Measurements from ENCODE around the gene POLQ.

POLQ gene

GRCh38 chr3:121418182-121418581, 127.6 kb downstream of the POLQ start:
- TF ChIP-seq POLR2AphosphoS5 (IDR thresholded peaks at IDR 0.05; ENCODE audit: low read depth, low read length) (no peak), REST (IDR thresholded peaks at IDR 0.05; ENCODE audit: insufficient read depth in 1 of 2, low read depth in 2 of 2, low read length in 2 of 2) (no peak), SIN3A (IDR thresholded peaks at IDR 0.05; ENCODE audit: borderline replicate concordance, insufficient read depth, low read length) (no peak), TAF1 (IDR thresholded peaks at IDR 0.05; ENCODE audit: borderline replicate concordance, insufficient read depth, low read length) (no peak), FOXP2 (optimal IDR thresholded peaks at IDR 0.05; ENCODE audit: borderline replicate concordance, extremely low read depth, extremely low read length, insufficient read depth) (no peak)

- TF ChIP-seq TAF1 (IDR thresholded peaks at IDR 0.05; ENCODE audit: borderline replicate concordance, insufficient read depth, low read length) (no peak), FOXP2 (optimal IDR thresholded peaks at IDR 0.05; ENCODE audit: borderline replicate concordance, extremely low read depth, extremely low read length, insufficient read depth) (no peak), POLR2AphosphoS5 (IDR thresholded peaks at IDR 0.05; ENCODE audit: low read depth, low read length) (no peak), SIN3A (IDR thresholded peaks at IDR 0.05; ENCODE audit: borderline replicate concordance, insufficient read depth, low read length) (no peak), REST (IDR thresholded peaks at IDR 0.05; ENCODE audit: insufficient read depth in 1 of 2, low read depth in 2 of 2, low read length in 2 of 2) (no peak)
Observed at GRCh38 chr3:121414924-121415323, 130.9 kb downstream of the POLQ start.

- TF ChIP-seq SIN3A (IDR thresholded peaks at IDR 0.05; ENCODE audit: borderline replicate concordance, insufficient read depth, low read length): no peak
- no peak for TF ChIP-seq REST (IDR thresholded peaks at IDR 0.05; ENCODE audit: insufficient read depth in 1 of 2, low read depth in 2 of 2, low read length in 2 of 2)
Observed at GRCh38 chr3:121411523-121411922, 134.3 kb downstream of the POLQ start.

GRCh38 chr3:121405631-121406030, 140.2 kb downstream of the POLQ start:
- TF ChIP-seq POLR2AphosphoS5 (IDR thresholded peaks at IDR 0.05; ENCODE audit: low read depth, low read length): no peak
- TF ChIP-seq FOXP2 (optimal IDR thresholded peaks at IDR 0.05; ENCODE audit: borderline replicate concordance, extremely low read depth, extremely low read length, insufficient read depth): no peak
- TF ChIP-seq SIN3A (IDR thresholded peaks at IDR 0.05; ENCODE audit: borderline replicate concordance, insufficient read depth, low read length): no peak
- no peak for TF ChIP-seq TAF1 (IDR thresholded peaks at IDR 0.05; ENCODE audit: borderline replicate concordance, insufficient read depth, low read length)
- TF ChIP-seq REST (IDR thresholded peaks at IDR 0.05; ENCODE audit: insufficient read depth in 1 of 2, low read depth in 2 of 2, low read length in 2 of 2): no peak

- no peak for TF ChIP-seq FOXP2 (optimal IDR thresholded peaks at IDR 0.05; ENCODE audit: borderline replicate concordance, extremely low read depth, extremely low read length, insufficient read depth)
- TF ChIP-seq REST (IDR thresholded peaks at IDR 0.05; ENCODE audit: insufficient read depth in 1 of 2, low read depth in 2 of 2, low read length in 2 of 2): no peak
- TF ChIP-seq POLR2AphosphoS5 (IDR thresholded peaks at IDR 0.05; ENCODE audit: low read depth, low read length): no peak
- no peak for TF ChIP-seq TAF1 (IDR thresholded peaks at IDR 0.05; ENCODE audit: borderline replicate concordance, insufficient read depth, low read length)
- no peak for TF ChIP-seq SIN3A (IDR thresholded peaks at IDR 0.05; ENCODE audit: borderline replicate concordance, insufficient read depth, low read length)
Observed at GRCh38 chr3:121399820-121400219, 146.0 kb downstream of the POLQ start.
